ENCODE data around the gene GLOD4.

DNA sequence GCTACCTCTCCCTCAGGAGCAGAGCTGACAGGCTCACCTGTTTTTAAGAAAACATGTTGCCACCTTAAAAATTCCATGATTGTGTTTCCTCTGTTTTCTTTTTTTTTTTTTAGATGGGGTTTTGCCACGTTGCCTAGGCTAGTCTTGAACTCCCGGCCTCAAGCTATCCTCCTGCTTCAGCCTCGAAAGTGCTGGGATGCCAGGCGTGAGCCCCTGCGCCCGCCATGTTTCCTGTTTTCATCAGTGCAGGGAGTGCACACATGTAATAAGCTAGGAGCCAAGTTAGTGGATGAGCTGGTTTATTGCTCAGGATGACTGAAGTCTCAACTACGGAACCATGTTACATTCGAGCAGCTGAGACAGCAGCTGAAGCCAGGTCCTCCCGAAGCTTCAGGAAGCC lies 13.6 kb upstream of the GLOD4 start:
- TF ChIP-seq CTCF (IDR thresholded peaks at IDR 0.05 in 2 of 3, conservative IDR thresholded peaks at IDR 0.05 in 1 of 3; ENCODE audit: control insufficient read depth in 2 of 3, extremely low read depth in 1 of 3, insufficient read depth in 1 of 3, low read depth in 3 of 3, low read length in 3 of 3): no peak
- no peak for TF ChIP-seq JUND (IDR thresholded peaks at IDR 0.05; ENCODE audit: low read depth, low read length)
- TF ChIP-seq CBX3 (IDR thresholded peaks at IDR 0.05; ENCODE audit: borderline replicate concordance, low read depth): no peak
- no peak for TF ChIP-seq RFX5 (IDR thresholded peaks at IDR 0.05; ENCODE audit: low read depth, low read length)
- TF ChIP-seq ELK1 (IDR thresholded peaks at IDR 0.05; ENCODE audit: low read depth, low read length): no peak

Measured in GM12878 (cell line).